Aorta (tissue), 5 donors: ENCODE measurements around the gene ADSS1. TPM values are rescaled to one million over a fixed set of nuclear protein-coding genes. Genes with fewer than 3 reads are reported as not detected.

Source experiments
- ATAC-seq: fragments of 200-7000 bp; cut with Tn5 transposase; one replicate; pipeline ENCODE4 v1.9.1; 2022; ENCODE audit warnings: moderate library complexity; ENCODE audit not compliant: low FRiP score
- DNase-seq, 2 donors: peaks; one replicate each; pipeline ENCODE4 v3.0.0-alpha.2; 2020
- H3K27ac ChIP-seq, 2 donors: one replicate each; pipeline ENCODE4 v1.5.1; 2013; ENCODE audit warnings: low read length in 2 of 2, mild to moderate bottlenecking in 2 of 2, moderate library complexity in 2 of 2, control low read depth in 1 of 2, inconsistent platforms in 1 of 2, low read depth in 1 of 2
- H3K27me3 ChIP-seq, 2 donors: one replicate each; pipeline ENCODE4 v1.6.1; 2013; ENCODE audit warnings: control low read depth in 1 of 2, low read length in 1 of 2, mild to moderate bottlenecking in 1 of 2, moderate library complexity in 1 of 2; ENCODE audit not compliant: insufficient read depth in 2 of 2, control insufficient read depth in 1 of 2
- H3K36me3 ChIP-seq, 2 donors: one replicate each; pipeline ENCODE4 v1.6.1; 2013; ENCODE audit warnings: control low read depth in 1 of 2, low read length in 1 of 2, mild to moderate bottlenecking in 1 of 2; ENCODE audit not compliant: insufficient read depth in 2 of 2, control insufficient read depth in 1 of 2
- H3K4me1 ChIP-seq, 2 donors: one replicate each; pipeline ENCODE4 v1.6.1; 2013; ENCODE audit warnings: low read length in 2 of 2, control low read depth in 1 of 2, mild to moderate bottlenecking in 1 of 2, moderate library complexity in 1 of 2; ENCODE audit not compliant: insufficient read depth in 2 of 2, control insufficient read depth in 1 of 2
- H3K4me3 ChIP-seq, 2 donors: one replicate each; pipeline ENCODE4 v1.5.1; 2013; ENCODE audit warnings: low read length in 2 of 2, control low read depth in 1 of 2, mild to moderate bottlenecking in 1 of 2
- H3K9me3 ChIP-seq: one replicate; pipeline ENCODE4 v1.6.1; 2013; ENCODE audit warnings: mild to moderate bottlenecking, low read length; ENCODE audit not compliant: control insufficient read depth
- WGBS, 2 donors: extraction: QIAGEN DNeasy Blood & Tissue Kit; methylation state at CpG; one replicate each; pipeline ENCODE4 v1.1.7; 2013; 5-methylcytosine and 5-hydroxymethylcytosine counted together
- intact Hi-C, 2 donors: fragments of 100-400 bp; cut with DNase I; formaldehyde crosslinking; loops; one replicate each; pipeline versions ENCODE4 v1.14.2 to v1.15.0; 2022
- polyA plus RNA-seq, 2 donors: library from polyadenylated mRNA; stranded (reverse); fragments of 200-250 nt; gene quantifications; one replicate each; pipeline ENCODE4 v1.2.3, GENCODE V29; 2013
- total RNA-seq, 2 donors: library from RNA; stranded (reverse); fragmentation: NEBNext Ultra II Directional; extraction: Animal tissue kit (Norgen Biotek cat#: 25700); gene quantifications; one replicate each; pipeline ENCODE4 v1.2.1, GENCODE V29; 2021
- donor health status: healthy with polysubstance abuse.
- donor health status: Bipolar disorder and iron deficiency.
- donor health status: DM: no; HTN: no; CAD: no.
- donor health status: DM: no; HTN: no; CAD: no.
- donor health status: DM: yes; HTN: yes; CAD: no.

The ADSS1 gene
- total and polyA plus RNA-seq, 4 donors, result 25.0 to 80.2 (median 54.0) TPM

- no peak for ATAC-seq
- Histone ChIP-seq H3K36me3 (peaks cover 0 to 10% of the 10 kb centered on the region in 2 donors), H3K4me1 (no peaks in the 10 kb centered on the region), H3K27me3 (no peaks in the 10 kb centered on the region), H3K27ac (no peak overlapping the region), H3K4me3 (no peak overlapping the region), H3K9me3 (no peaks in the 10 kb centered on the region)
- DNase-seq, result no peak
- WGBS, 2 donors, result 89% methylated on average over 22 of the region's 22 CpGs
- intact Hi-C loops, result no loop called here
These were observed 6.9 kb upstream of the ADSS1 start for GRCh38 chr14:104717137-104717536.

DNA sequence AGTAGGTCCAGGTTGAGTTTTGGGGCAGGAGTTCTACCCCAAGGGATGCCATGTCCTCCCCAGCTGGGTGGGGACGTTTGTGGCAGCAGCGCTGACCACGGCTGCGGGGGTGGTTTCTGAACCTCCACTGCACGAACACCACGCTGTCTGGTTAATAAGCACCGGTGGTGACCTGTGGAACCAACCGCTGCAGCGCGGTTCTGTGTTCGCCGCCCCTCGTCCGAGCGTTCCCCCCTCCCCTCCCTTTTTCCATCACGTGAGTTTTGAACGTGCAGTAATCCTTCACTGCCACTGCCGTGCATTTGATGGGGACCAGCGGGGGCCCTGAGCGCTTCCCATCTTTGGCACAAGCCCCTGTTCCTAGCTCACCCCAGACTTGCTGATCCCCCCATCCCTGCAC, 6.4 kb upstream of the ADSS1 start:
- no peaks in the 10 kb centered on the region for H3K27me3 ChIP-seq
- H3K36me3 ChIP-seq, result peaks cover 0 to 9% of the 10 kb centered on the region in 2 donors
- H3K9me3 ChIP-seq, result no peaks in the 10 kb centered on the region
- H3K4me3 ChIP-seq, result no peak overlapping the region
- DNase-seq, result no peak
- intact Hi-C loops, result no loop called here
- WGBS, 2 donors, result 70 to 78% methylated on average over 20 of the region's 20 CpGs
- no peak overlapping the region for H3K27ac ChIP-seq
- ATAC-seq, result no peak
- no peaks in the 10 kb centered on the region for H3K4me1 ChIP-seq

DNA sequence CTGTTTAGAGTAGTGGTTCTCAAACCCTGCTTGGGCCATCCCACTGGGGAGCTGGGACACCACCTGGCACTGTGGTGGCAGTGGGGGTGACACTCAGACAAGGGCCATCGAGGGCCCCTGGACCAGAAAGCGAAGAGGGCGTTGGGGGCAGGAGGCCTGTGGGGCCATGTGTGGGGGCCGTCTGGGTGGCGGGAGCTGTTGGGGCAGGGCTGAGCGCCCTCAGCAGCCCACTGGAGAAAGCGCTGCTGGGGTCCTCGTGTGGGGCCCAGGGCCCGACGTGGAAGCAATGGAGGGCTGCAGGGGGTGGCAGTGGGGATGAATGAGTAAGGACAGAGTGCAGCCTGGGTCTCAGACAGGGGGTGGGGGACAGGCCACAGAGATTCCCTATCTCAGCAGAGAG, 5.9 kb upstream of the ADSS1 start:
- H3K4me3 ChIP-seq, result no peak overlapping the region
- no peaks in the 10 kb centered on the region for H3K9me3 ChIP-seq
- no peaks in the 10 kb centered on the region for H3K4me1 ChIP-seq
- intact Hi-C loops, result no loop called here
- H3K36me3 ChIP-seq, result peaks cover 0 to 4% of the 10 kb centered on the region in 2 donors
- ATAC-seq, result no peak
- H3K27me3 ChIP-seq, result no peaks in the 10 kb centered on the region
- 86% methylated on average over 10 of the region's 10 CpGs for WGBS, 2 donors
- no peak overlapping the region for H3K27ac ChIP-seq
- no peak for DNase-seq

- WGBS, 2 donors, result 77% methylated on average over 6 to 11 of the region's 11 CpGs
- H3K36me3 ChIP-seq, result peaks cover 0 to 4% of the 10 kb centered on the region in 2 donors
These were observed 5.2 kb upstream of the ADSS1 start for GRCh38 chr14:104718871-104719270.

GRCh38 chr14:104719343-104719742, 4.7 kb upstream of the ADSS1 start:
- WGBS, 2 donors, result 87 to 88% methylated on average over 15 of the region's 15 CpGs
- Histone ChIP-seq H3K36me3 (peaks cover 0 to 4% of the 10 kb centered on the region in 2 donors), H3K4me1 (no peaks in the 10 kb centered on the region), H3K27me3 (no peaks in the 10 kb centered on the region), H3K4me3 (no peak overlapping the region), H3K9me3 (no peaks in the 10 kb centered on the region), H3K27ac (no peak overlapping the region)
- intact Hi-C loops, result no loop called here
- DNase-seq (no peak), ATAC-seq (no peak)

More at GRCh38 chr14:104718871-104719270, 5.2 kb upstream of the ADSS1 start:
- H3K4me3 ChIP-seq, result no peak overlapping the region
- no peaks in the 10 kb centered on the region for H3K27me3 ChIP-seq
- ATAC-seq (no peak), DNase-seq (no peak)
- no peaks in the 10 kb centered on the region for H3K9me3 ChIP-seq
- no peak overlapping the region for H3K27ac ChIP-seq
- intact Hi-C loops, result no loop called here
- no peaks in the 10 kb centered on the region for H3K4me1 ChIP-seq

- 32 to 36% methylated on average over 18 of the region's 18 CpGs for WGBS, 2 donors
- DNase-seq (peak; percentile 80 to 87), ATAC-seq (peak; percentile 34)
- intact Hi-C loops, result loop anchor here in 1 of 2 donors (5.0 kb wide), 1 partner anchor 34 kb away; the partner anchor contains the start of gene INF2
- Histone ChIP-seq H3K9me3 (no peaks in the 10 kb centered on the region), H3K4me3 (no peak overlapping the region), H3K27ac (peak overlapping the region in 1 of 2 donors; percentile 41), H3K36me3 (peaks cover 0 to 2% of the 10 kb centered on the region in 2 donors), H3K4me1 (no peaks in the 10 kb centered on the region), H3K27me3 (no peaks in the 10 kb centered on the region)
These were observed 2.3 kb upstream of the ADSS1 start for GRCh38 chr14:104721505-104722431.

- Histone ChIP-seq H3K36me3 (peaks cover 0 to 2% of the 10 kb centered on the region in 2 donors), H3K4me1 (no peaks in the 10 kb centered on the region), H3K27ac (peak overlapping the region in 1 of 2 donors; percentile 14), H3K9me3 (no peaks in the 10 kb centered on the region), H3K4me3 (no peak overlapping the region), H3K27me3 (no peaks in the 10 kb centered on the region)
- DNase-seq (no peak), ATAC-seq (peak; percentile 0)
- WGBS, 2 donors, result 75 to 77% methylated on average over 26 of the region's 26 CpGs
- intact Hi-C loops, result loop anchor here in 1 of 2 donors (5.0 kb wide), 1 partner anchor 36 kb away; the partner anchor contains the start of gene INF2
These were observed 935 bp upstream of the ADSS1 start for GRCh38 chr14:104722938-104723650.

DNA sequence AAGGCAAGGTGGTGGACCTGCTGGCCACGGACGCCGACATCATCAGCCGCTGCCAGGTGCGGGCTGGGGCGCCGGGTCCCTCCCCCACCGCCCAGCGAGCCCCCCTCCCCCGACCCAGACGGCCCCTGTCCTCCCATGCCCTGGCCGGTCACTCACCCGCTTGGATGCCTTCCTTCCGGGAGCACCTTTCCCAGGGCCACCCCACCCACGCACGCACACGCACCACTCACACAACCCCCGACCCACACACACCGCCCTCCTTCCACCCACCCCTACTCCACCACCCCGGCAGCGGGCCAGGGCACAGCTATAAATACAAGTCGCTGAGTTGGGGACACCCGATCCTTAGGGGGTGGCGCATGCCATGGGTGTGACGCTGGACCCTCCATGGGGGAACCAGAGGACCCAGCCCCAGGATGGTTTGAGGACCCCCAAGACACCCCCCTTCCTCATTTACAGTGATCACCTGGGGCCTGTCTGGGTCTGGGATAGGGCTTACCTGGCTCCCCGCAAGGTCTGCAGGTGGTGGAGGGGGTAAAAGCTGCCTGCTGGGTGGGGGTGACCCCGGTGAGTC, 465 bp downstream of the ADSS1 start:
- no peaks in the 10 kb centered on the region for H3K4me1 ChIP-seq
- 1 to 2% methylated on average over 14 to 27 of the region's 27 CpGs for WGBS, 2 donors
- ATAC-seq, result peak; percentile 1
- peak overlapping the region in 1 of 2 donors; percentile 25 for H3K27ac ChIP-seq
- no peaks in the 10 kb centered on the region for H3K36me3 ChIP-seq
- peak in 1 of 2 donors; percentile 80 for DNase-seq
- intact Hi-C loops, result loop anchor here in 1 of 2 donors (5.0 kb wide), 1 partner anchor 37 kb away; the partner anchor contains the start of gene INF2
- peak overlapping the region; percentile 45 to 73 for H3K4me3 ChIP-seq
- H3K9me3 ChIP-seq, result no peaks in the 10 kb centered on the region
- no peaks in the 10 kb centered on the region for H3K27me3 ChIP-seq
